ENCODE measurements around the gene AP1M2.

Gene AP1M2

DNA sequence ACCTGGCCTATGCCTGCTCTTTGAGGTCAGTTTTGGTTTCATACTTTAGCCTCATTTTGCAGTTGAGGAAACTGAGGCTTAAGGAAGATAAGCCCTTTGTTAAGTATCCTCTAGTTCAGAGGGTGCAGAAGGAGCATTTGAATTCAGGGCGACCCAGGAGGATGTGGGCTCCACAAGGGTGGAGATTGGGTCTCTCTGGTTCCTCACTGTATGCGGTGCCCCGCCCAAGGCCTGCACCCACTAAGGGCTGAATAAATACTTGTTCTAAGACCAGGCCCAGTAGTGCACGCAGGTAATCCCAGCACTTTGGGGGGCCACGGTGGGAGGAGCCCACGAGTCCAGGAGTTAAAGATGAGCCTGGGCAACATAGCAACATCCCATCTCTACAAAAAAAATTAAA, 37.5 kb upstream of the AP1M2 start:
- TF ChIP-seq, protein P1, sequence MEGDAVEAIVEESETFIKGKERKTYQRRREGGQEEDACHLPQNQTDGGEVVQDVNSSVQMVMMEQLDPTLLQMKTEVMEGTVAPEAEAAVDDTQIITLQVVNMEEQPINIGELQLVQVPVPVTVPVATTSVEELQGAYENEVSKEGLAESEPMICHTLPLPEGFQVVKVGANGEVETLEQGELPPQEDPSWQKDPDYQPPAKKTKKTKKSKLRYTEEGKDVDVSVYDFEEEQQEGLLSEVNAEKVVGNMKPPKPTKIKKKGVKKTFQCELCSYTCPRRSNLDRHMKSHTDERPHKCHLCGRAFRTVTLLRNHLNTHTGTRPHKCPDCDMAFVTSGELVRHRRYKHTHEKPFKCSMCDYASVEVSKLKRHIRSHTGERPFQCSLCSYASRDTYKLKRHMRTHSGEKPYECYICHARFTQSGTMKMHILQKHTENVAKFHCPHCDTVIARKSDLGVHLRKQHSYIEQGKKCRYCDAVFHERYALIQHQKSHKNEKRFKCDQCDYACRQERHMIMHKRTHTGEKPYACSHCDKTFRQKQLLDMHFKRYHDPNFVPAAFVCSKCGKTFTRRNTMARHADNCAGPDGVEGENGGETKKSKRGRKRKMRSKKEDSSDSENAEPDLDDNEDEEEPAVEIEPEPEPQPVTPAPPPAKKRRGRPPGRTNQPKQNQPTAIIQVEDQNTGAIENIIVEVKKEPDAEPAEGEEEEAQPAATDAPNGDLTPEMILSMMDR (IDR thresholded peaks at IDR 0.05; ENCODE audit: extremely low read depth, missing control alignments), result no peak
- no peak for DNase-seq (ENCODE audit: low spot score)

GRCh38 chr19:10621966-10622365, 34.9 kb upstream of the AP1M2 start:
- TF ChIP-seq, protein P1 (IDR thresholded peaks at IDR 0.05; ENCODE audit: extremely low read depth, missing control alignments), result no peak

DNA sequence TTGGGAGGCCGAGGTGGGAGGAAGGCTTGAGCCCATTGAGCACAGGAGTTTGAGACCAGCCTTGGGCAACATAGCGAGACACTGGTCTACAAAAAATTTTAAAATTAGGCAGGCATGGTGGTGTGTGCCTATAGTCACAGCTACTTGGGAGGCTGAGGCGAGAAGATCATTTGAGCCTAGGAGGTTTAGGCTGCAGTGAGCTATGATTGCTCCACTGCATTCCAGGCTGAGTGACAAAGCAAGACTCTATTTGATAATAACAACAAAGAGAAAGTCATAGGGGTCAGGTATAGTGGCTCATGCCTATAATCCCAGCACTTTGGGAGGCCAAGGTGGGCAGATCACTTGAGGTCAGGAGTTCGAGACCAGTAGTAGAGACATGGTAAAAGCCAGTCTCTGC, 33.7 kb upstream of the AP1M2 start:
- TF ChIP-seq, protein P1 (IDR thresholded peaks at IDR 0.05; ENCODE audit: extremely low read depth, missing control alignments), result no peak
- DNase-seq (ENCODE audit: low spot score), result no peak

More at GRCh38 chr19:10621966-10622365, 34.9 kb upstream of the AP1M2 start:
- no peak for DNase-seq (ENCODE audit: low spot score)

DNA sequence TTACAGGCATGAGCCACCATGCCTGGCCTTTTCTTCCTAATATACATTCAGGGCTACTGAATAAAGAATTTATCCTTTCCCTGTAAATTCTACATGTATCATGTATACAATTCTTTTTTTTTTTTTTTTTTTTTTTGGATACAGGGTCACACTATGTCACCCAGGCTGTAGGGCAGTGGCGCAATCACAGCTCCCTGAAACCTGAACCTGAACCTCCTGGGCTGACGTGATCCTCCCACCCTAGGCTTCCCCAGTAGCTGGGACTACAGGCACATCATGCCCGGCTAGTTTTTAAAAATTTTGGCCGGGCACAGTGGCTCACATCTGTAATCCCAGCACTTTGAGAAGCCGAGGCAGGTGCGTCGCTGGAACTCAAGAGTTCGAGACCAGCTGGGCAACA, 31.7 kb upstream of the AP1M2 start:
- TF ChIP-seq, protein P1 (IDR thresholded peaks at IDR 0.05; ENCODE audit: extremely low read depth, missing control alignments), result no peak
- DNase-seq (ENCODE audit: low spot score), result no peak

DNA sequence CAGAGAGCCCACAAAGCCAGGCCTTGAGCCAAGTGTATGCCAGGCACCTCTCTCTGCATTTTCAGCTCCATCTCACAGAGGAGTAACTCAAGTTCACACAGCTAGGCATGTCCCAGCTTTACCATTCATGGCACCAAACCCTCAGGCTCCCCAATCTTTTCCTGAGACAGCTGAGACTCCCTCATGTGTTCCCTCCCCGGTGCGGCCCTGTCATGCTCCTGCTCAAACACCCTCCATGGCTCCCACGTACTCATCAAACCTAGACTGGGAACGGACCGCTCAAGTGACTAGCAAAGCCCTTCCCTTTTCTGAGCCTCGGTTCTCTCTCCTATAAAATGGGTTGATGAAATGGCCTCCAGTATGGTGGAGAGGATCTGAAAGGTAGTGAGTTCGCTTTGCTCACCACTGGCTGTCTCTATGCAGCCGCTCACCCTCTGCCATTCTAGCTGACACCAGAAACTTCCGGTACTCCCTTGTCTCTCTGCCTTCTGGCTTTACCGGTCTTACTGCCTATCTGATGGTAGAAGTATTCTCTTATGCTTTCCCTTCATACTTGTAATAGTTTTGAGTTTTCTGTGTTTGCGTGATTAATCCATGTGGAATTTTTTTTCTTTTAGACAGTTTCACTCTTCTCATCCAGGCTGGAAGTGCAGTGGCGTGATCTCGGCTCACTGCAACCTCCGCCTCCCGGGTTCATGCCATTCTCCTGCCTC, 30.5 kb upstream of the AP1M2 start:
- TF ChIP-seq, protein P1 (IDR thresholded peaks at IDR 0.05; ENCODE audit: extremely low read depth, missing control alignments), result no peak
- DNase-seq (ENCODE audit: low spot score), result no peak

- TF ChIP-seq, protein P1 (IDR thresholded peaks at IDR 0.05; ENCODE audit: extremely low read depth, missing control alignments), result no peak
- DNase-seq (ENCODE audit: low spot score), result no peak
These were observed 28.4 kb upstream of the AP1M2 start for GRCh38 chr19:10615429-10616023.

DNA sequence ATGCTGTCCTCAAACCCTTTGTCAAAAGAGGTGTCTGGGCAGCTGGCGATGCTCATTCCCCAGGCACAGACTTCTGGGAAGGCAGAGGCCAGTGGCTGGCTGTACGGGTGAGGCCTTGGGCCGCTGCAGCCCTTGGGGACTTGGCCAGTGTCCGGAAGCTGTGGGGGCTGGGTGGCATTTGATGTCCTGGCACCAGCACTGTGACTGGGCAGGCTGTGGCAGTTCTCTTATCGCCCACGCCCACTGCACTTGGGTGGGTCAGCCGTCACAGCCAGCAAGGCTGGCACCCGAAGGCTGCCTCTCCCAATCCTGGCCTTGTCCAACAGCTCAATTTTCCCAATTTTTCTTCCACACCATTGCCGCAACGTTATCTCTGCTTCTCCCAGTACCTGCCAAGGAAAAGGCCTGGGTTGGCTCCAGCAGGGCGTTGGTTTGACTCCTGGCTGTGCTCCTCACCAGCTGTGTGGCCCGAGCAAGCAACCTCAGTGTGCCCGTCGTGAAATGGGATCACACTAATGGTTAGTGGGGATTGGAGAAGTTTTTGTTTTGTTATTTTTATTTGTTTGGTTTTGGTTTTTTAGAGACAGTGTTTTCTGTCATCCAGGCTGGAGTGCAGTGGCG, 25.5 kb upstream of the AP1M2 start:
- TF ChIP-seq, protein P1 (IDR thresholded peaks at IDR 0.05; ENCODE audit: extremely low read depth, missing control alignments), result no peak
- DNase-seq (ENCODE audit: low spot score), result no peak
